Measurements from ENCODE around the gene ZNF135. TPM values are rescaled to one million over a fixed set of nuclear protein-coding genes. Genes with fewer than 3 reads are reported as not detected.

The ZNF135 gene
- total RNA-seq, 1 experiment from 2014 or later, result not detected

GRCh38 chr19:58024661-58025060, 34.4 kb upstream of the ZNF135 start:
- Mint-ChIP-seq H3K4me1 (ENCODE audit: low read depth, unreplicated experiment) (no peaks in the 10 kb centered on the region), H3K36me3 (ENCODE audit: insufficient read depth, unreplicated experiment) (no peaks in the 10 kb centered on the region), H3K4me3 (ENCODE audit: low read depth, unreplicated experiment) (no peak overlapping the region), H3K27me3 (ENCODE audit: unreplicated experiment) (no peaks in the 10 kb centered on the region), H3K9me3 (ENCODE audit: low read depth, unreplicated experiment) (peaks cover 17% of the 10 kb centered on the region), H3K27ac (ENCODE audit: unreplicated experiment) (no peak overlapping the region)
- intact Hi-C loops (cut with micrococcal nuclease; ENCODE audit: unreplicated experiment), result no loop called here
- CTCF ChIA-PET, result no interaction called here
- TF ChIP-seq CTCF (IDR thresholded peaks at IDR 0.05; ENCODE audit: unreplicated experiment), result no peak
- no peak for DNase-seq
- BruUV-seq (replicated peaks), result no TSS peak

- Mint-ChIP-seq H3K27ac (ENCODE audit: unreplicated experiment) (no peak within 1 kb of the TSS), H3K4me3 (ENCODE audit: low read depth, unreplicated experiment) (no peak within 1 kb of the TSS), H3K36me3 (ENCODE audit: insufficient read depth, unreplicated experiment) (peaks cover 5% of the 10 kb centered on the region), H3K27me3 (ENCODE audit: unreplicated experiment) (no peaks in the 10 kb centered on the region), H3K9me3 (ENCODE audit: low read depth, unreplicated experiment) (peaks cover 24% of the 10 kb centered on the region), H3K4me1 (ENCODE audit: low read depth, unreplicated experiment) (no peaks in the 10 kb centered on the region)
- CTCF ChIA-PET, result no interaction called here
- no peak for DNase-seq
- intact Hi-C loops (cut with micrococcal nuclease; ENCODE audit: unreplicated experiment), result no loop called here
- no peak for TF ChIP-seq CTCF (IDR thresholded peaks at IDR 0.05; ENCODE audit: unreplicated experiment)
- BruUV-seq (replicated peaks), result no TSS peak
Observed at GRCh38 chr19:58033741-58034476, 25.2 kb upstream of the ZNF135 start, which contains the start of gene ZSCAN1. ZSCAN1 (plus strand) TSS chr19:58034025; CDS start chr19:58037837, 3,812 bp downstream.

GRCh38 chr19:58034477-58034793, 24.6 kb upstream of the ZNF135 start:
- no peak overlapping the region for H3K27ac Mint-ChIP-seq (ENCODE audit: unreplicated experiment)
- no peaks in the 10 kb centered on the region for H3K4me1 Mint-ChIP-seq (ENCODE audit: low read depth, unreplicated experiment)
- CTCF ChIA-PET, result interaction anchor here (0.6 kb wide), 1 partner anchor 19 kb away, joined by 4 read pairs; no protein-coding TSS in a partner anchor
- no peak for TF ChIP-seq CTCF (IDR thresholded peaks at IDR 0.05; ENCODE audit: unreplicated experiment)
- peaks cover 5% of the 10 kb centered on the region for H3K36me3 Mint-ChIP-seq (ENCODE audit: insufficient read depth, unreplicated experiment)
- H3K27me3 Mint-ChIP-seq (ENCODE audit: unreplicated experiment), result no peaks in the 10 kb centered on the region
- no peak overlapping the region for H3K4me3 Mint-ChIP-seq (ENCODE audit: low read depth, unreplicated experiment)
- no TSS peak for BruUV-seq (replicated peaks)
- peaks cover 22% of the 10 kb centered on the region for H3K9me3 Mint-ChIP-seq (ENCODE audit: low read depth, unreplicated experiment)
- intact Hi-C loops (cut with micrococcal nuclease; ENCODE audit: unreplicated experiment), result no loop called here
- DNase-seq, result no peak

GRCh38 chr19:58035863-58036262, 23.2 kb upstream of the ZNF135 start:
- intact Hi-C loops (cut with micrococcal nuclease; ENCODE audit: unreplicated experiment), result no loop called here
- Mint-ChIP-seq H3K9me3 (ENCODE audit: low read depth, unreplicated experiment) (peaks cover 20% of the 10 kb centered on the region), H3K27me3 (ENCODE audit: unreplicated experiment) (no peaks in the 10 kb centered on the region), H3K36me3 (ENCODE audit: insufficient read depth, unreplicated experiment) (peaks cover 5% of the 10 kb centered on the region), H3K4me1 (ENCODE audit: low read depth, unreplicated experiment) (no peaks in the 10 kb centered on the region), H3K4me3 (ENCODE audit: low read depth, unreplicated experiment) (no peak overlapping the region), H3K27ac (ENCODE audit: unreplicated experiment) (no peak overlapping the region)
- CTCF ChIA-PET, result no interaction called here
- no peak for TF ChIP-seq CTCF (IDR thresholded peaks at IDR 0.05; ENCODE audit: unreplicated experiment)
- no TSS peak for BruUV-seq (replicated peaks)
- no peak for DNase-seq
